Epidermal melanocyte (primary cell): Measurements from ENCODE around the gene CCDC38.
"Not testable (repeated sequence)": the region's sequence is repeated elsewhere in the genome, so short reads cannot be mapped to it uniquely, and the experiment has no call there.

Experiments
- DNase-seq: peaks from one replicate; pipeline ENCODE4 v3.0.0; 2011; ENCODE audit warnings: low spot score; ENCODE audit not compliant: insufficient read length

CCDC38 gene

DNA sequence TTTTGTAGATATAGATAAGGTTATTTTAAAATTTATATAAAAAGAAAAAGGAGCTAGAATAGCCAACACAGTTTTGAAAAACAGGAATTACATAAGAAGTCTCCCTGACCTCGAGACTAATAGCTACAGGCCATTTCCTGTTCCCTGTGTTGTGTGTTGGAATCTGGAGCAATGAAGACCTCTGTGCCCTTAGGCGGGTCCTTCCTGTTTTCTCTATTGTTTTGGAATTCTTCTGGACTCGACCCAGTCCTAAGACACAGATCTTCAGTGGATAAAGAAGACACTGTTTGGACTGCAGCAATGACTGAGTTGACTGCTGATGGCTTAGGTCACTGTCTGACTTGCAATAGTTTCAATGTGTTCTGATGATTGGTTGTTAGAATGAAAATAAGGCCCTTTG is 57.4 kb downstream of the CCDC38 start:
- DNase-seq = no peak

- no peak for DNase-seq
These were observed 59.5 kb downstream of the CCDC38 start for GRCh38 chr12:95882873-95883272.

- DNase-seq = no peak
These were observed 60.3 kb downstream of the CCDC38 start for GRCh38 chr12:95882080-95882479.

- no peak for DNase-seq
These were observed 61.0 kb downstream of the CCDC38 start for GRCh38 chr12:95881331-95881955.

DNA sequence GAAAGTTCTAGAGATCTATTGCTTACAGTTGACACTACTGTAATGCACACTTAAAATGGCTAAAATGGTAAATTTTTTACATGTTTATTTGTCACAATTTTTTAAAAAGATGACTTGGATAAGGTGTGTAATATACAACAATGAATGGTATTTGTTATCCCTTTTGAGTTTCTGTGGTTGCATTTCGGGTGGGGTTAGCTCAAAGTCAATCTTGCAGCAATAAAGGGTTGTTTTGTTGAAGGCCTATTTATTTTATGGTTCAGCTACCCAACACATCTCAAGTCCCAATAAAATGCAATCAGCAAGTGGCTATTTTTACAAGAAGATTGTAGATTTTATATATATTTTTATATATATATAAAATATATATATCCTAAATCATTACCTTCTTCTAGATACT is 61.5 kb downstream of the CCDC38 start:
- DNase-seq = no peak

GRCh38 chr12:95877622-95878021 is 64.8 kb downstream of the CCDC38 start:
- no peak for DNase-seq

GRCh38 chr12:95874452-95874851 is 68.0 kb downstream of the CCDC38 start:
- DNase-seq = no peak

- DNase-seq = no peak
These were observed 71.5 kb downstream of the CCDC38 start for GRCh38 chr12:95870897-95871296.

DNA sequence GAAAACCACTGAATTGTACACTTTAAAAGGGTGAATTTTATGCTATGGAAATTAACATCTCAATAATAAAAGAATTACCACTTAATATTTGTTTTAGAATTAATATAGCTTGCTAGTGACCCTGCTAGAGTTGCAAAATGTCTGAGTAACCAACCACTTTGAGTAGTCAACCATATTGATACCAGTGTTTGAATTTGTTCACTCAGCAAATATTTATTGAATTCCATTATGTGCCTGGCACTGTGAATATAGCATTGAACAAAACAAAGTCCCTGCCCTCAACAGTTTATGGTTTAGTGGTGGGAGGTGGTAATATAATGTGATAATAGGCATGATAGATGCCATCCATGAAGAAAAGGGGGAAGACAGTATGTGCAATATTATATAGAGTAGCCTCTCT is 79.1 kb downstream of the CCDC38 start:
- DNase-seq = no peak

DNA sequence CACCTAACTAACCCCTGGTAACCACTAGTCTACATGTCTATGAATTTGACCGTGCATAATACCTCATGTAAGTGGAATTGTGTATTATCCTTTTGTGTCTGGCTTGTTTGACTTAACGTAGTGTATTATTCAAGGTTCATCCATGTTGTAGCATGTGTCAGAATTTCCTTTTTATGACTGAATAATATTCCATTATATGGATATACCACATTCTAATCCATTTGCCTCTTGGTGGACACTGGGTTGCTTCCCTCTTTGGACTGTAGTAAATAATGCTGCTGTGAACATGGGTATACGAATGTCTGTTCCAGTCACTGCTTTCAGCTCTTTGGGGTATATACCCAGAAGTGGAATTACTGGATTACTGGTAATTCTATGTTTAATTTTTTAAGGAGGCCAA is 80.4 kb downstream of the CCDC38 start:
- DNase-seq = no peak

DNA sequence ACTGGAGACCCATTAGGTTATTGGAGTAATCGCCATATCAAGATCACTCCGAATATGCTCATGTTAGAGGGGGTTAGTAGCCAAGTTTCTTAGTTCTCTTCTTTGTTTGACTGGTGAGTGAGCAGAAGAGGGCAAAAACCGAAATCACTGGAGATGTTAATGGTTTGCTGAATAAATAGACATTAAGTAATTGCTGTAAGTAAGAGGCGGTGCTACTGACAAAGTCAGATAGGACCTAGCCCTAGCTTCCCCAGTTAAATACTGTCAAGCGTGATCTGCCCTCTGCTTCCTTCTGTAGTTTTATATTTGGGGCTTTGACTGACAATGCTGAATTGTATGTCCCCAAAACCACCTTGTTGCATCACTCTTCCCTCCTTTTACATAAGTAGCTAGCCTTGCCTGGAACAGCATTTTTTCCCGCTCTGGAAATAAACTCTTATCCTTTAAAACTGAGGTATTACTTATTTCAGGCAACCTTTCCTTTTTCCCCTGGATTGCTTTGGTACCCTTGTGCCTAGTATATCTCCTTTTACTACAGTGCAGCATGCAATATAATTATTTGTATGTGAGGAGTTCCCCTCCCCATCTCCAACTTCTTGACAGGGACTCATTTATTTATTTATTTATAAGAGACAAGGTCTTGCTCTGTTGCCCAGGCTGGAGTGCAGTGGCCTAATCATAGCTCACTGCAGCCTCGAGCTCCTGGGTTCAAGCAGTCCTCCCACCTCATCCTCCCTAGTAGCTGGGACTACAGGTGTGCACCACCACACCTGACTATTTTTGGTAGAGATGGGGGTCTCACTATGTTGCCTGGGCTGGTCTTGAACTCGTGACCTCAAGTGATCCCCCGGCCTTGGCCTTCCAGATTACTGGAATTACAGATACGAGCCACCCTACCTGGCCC is 82.2 kb downstream of the CCDC38 start:
- no peak for DNase-seq

- DNase-seq = no peak
These were observed 83.0 kb downstream of the CCDC38 start for GRCh38 chr12:95859344-95859816.

GRCh38 chr12:95858451-95859343 is 83.7 kb downstream of the CCDC38 start, which contains the start of gene SNRPF:
Gene SNRPF (plus strand): TSS chr12:95858952. CDS start chr12:95859074, 122 bp downstream.
- peak; percentile 99 for DNase-seq

DNA sequence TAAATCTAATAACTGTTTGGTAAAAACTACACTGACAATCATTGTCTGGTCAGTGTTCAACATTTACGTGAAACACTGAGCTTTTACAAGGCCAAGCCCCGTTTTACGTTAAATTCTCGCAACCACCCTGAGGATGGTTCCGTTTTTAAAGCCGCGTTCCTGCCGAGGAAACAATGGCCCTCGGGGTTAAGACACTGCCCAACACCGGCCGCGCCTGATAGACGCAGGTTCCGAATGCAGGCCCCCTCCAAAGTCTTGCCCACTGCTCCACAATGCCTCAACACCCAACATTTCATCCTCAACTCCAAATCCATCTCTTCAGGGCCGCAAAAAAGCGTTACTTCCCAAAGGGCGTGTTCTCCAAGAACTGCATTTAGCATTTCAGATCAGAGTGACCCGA is 84.6 kb downstream of the CCDC38 start:
- DNase-seq = no peak

GRCh38 chr12:95857156-95857555 is 85.3 kb downstream of the CCDC38 start:
- no peak for DNase-seq

- DNase-seq = no peak
These were observed 90.3 kb downstream of the CCDC38 start for GRCh38 chr12:95852133-95852532.

- no peak for DNase-seq
These were observed 90.8 kb downstream of the CCDC38 start for GRCh38 chr12:95851606-95852005.

GRCh38 chr12:95848575-95849388 is 93.6 kb downstream of the CCDC38 start:
- DNase-seq = no peak

- not testable (repeated sequence) for DNase-seq
These were observed 100.0 kb downstream of the CCDC38 start for GRCh38 chr12:95842426-95842825.

- DNase-seq = no peak
These were observed 104.3 kb downstream of the CCDC38 start for GRCh38 chr12:95838125-95838524.
